GOT3 (cell line): Measurements from ENCODE around the gene GYS1.

Source experiments
- DNase-seq: peaks from one replicate; lab custom pipeline; 2025; ENCODE audit warnings: mixed read lengths; lab: John Stamatoyannopoulos, UW

GYS1 gene

GRCh38 chr19:48988860-48989259, 4.2 kb downstream of the GYS1 start:
- no peak for DNase-seq

GRCh38 chr19:48988286-48988685, 4.8 kb downstream of the GYS1 start:
- DNase-seq, result no peak

GRCh38 chr19:48987323-48987722, 5.8 kb downstream of the GYS1 start:
- DNase-seq, result no peak

- no peak for DNase-seq
Observed at GRCh38 chr19:48986211-48986610, 6.9 kb downstream of the GYS1 start.

- DNase-seq, result no peak
Observed at GRCh38 chr19:48985711-48986110, 7.4 kb downstream of the GYS1 start.

GRCh38 chr19:48982280-48982679, 10.8 kb downstream of the GYS1 start:
- DNase-seq, result no peak

GRCh38 chr19:48977061-48977460, 16.0 kb downstream of the GYS1 start:
- DNase-seq, result no peak

GRCh38 chr19:48975947-48976847, 16.9 kb downstream of the GYS1 start:
- no peak for DNase-seq

GRCh38 chr19:48970923-48971395, 22.1 kb downstream of the GYS1 start:
- DNase-seq, result no peak

GRCh38 chr19:48970139-48970766, 22.9 kb downstream of the GYS1 start:
- no peak for DNase-seq

- DNase-seq, result no peak
Observed at GRCh38 chr19:48969276-48970138, 23.6 kb downstream of the GYS1 start.

- DNase-seq, result no peak
Observed at GRCh38 chr19:48968813-48969218, 24.3 kb downstream of the GYS1 start.

GRCh38 chr19:48968179-48968661, 24.9 kb downstream of the GYS1 start:
- no peak for DNase-seq

GRCh38 chr19:48967346-48968178, 25.5 kb downstream of the GYS1 start:
- DNase-seq, result no peak

- DNase-seq, result no peak
Observed at GRCh38 chr19:48966541-48967345, 26.4 kb downstream of the GYS1 start.

GRCh38 chr19:48965806-48966540, 27.1 kb downstream of the GYS1 start:
- peak; percentile 50 for DNase-seq

- peak; percentile 94 for DNase-seq
Observed at GRCh38 chr19:48965040-48965805, 27.9 kb downstream of the GYS1 start, which contains the start of gene FTL. FTL (plus strand) TSS chr19:48965309; CDS start chr19:48965508, 199 bp downstream.

GRCh38 chr19:48964205-48965039, 28.7 kb downstream of the GYS1 start:
- DNase-seq, result no peak
